Adrenal gland (tissue), 12 donors: Measurements from ENCODE around the gene AVPR2. TPM values are rescaled to one million over a fixed set of nuclear protein-coding genes. Genes with fewer than 3 reads are reported as not detected.

Experiments used
- DNase-seq, 7 donors: peaks; one replicate each; pipeline ENCODE4 v3.0.0-alpha.2; 2019 to 2020
- H3K27ac ChIP-seq, 5 donors: fragments of 200-600 bp; sonication (generic) in 4 of 5; 1 replicate in 3 of 5; 2 replicates in 2 of 5; pipeline versions ENCODE4 v1.5.1 to v1.8.0; 2016 to 2020; ENCODE audit warnings: mild to moderate bottlenecking in 1 of 5
- H3K27me3 ChIP-seq: fragments of 200-600 bp; 2 replicates; pipeline ENCODE4 v1.8.0; 2021
- H3K36me3 ChIP-seq, 2 donors: fragments of 200-600 bp; replicated peaks in 1 of 2; 1 replicate in 1 of 2; 2 replicates in 1 of 2; pipeline versions ENCODE4 v1.5.1 to v1.8.0; 2018 to 2022
- H3K4me1 ChIP-seq, 2 donors: fragments of 200-600 bp; replicated peaks in 1 of 2; 1 replicate in 1 of 2; 2 replicates in 1 of 2; pipeline versions ENCODE4 v1.5.1 to v1.8.0; 2018 to 2021
- H3K4me3 ChIP-seq, 4 donors: fragments of 200-600 bp; sonication (generic) in 3 of 4; one replicate each; pipeline ENCODE4 v1.5.1; 2016 to 2018
- H3K9me3 ChIP-seq, 3 donors: fragments of 200-600 bp; sonication (generic) in 1 of 3; replicated peaks in 1 of 3; 1 replicate in 2 of 3; 2 replicates in 1 of 3; pipeline versions ENCODE4 v1.5.1 to v1.8.0; 2016 to 2021
- CTCF ChIP-seq, 6 experiments: fragments of 450-650 bp in 4 of 6; fragments of 200-600 bp in 2 of 6; sonication (generic) in 1 of 6; IDR thresholded peaks; 1 replicate in 5 of 6; 2 replicates in 1 of 6; pipeline versions ENCODE4 v1.5.1 to v1.8.0; 2016 to 2021; ENCODE audit warnings: antibody characterized with exemption in 6 of 6, mild to moderate bottlenecking in 2 of 6, moderate library complexity in 1 of 6
- POLR2A ChIP-seq, 2 donors: fragments of 450-650 bp; IDR thresholded peaks; one replicate each; pipeline ENCODE4 v1.6.1; 2017; ENCODE audit warnings: antibody characterized with exemption in 2 of 2, mild to moderate bottlenecking in 2 of 2, moderate library complexity in 1 of 2
- WGBS, 4 donors: extraction: QIAGEN DNeasy Blood & Tissue Kit in 2 of 4; methylation state at CpG; one replicate each; pipeline versions ENCODE4 v1.1.5 to v1.1.7; 2013 to 2017; 5-methylcytosine and 5-hydroxymethylcytosine counted together
- intact Hi-C, 2 donors: fragments of 100-400 bp; cut with DNase I; formaldehyde crosslinking; loops; one replicate each; pipeline versions ENCODE4 v1.14.1 to v1.15.0; 2022 to 2023
- polyA plus RNA-seq, 3 donors: library from polyadenylated mRNA; stranded (reverse); fragments of 200-250 nt in 2 of 3; fragments of 350-450 nt in 1 of 3; fragmentation: Illumina TruSeq in 1 of 3; extraction: RNeasy Lipid Tissue Mini Kit (QIAGEN cat#74804) in 1 of 3; gene quantifications; one replicate each; pipeline ENCODE4 v1.2.3, GENCODE V29; 2013 to 2014
- total RNA-seq, 9 donors: library from RNA; depleted of rRNA in 4 of 9; stranded (reverse); fragments of >200 nt in 4 of 9; fragments of 120-200 nt in 1 of 9; fragmentation: NEBNext Ultra II Directional in 1 of 9; extraction: Animal tissue kit (Norgen Biotek cat#: 25700) in 1 of 9; gene quantifications; one replicate each; pipeline versions ENCODE4 v1.1.0 to v1.2.4, GENCODE V29; 2013 to 2023
- donor health status: healthy with polysubstance abuse.
- donor health status: Bipolar disorder and iron deficiency.
- donor health status: DM: yes; HTN: yes; CAD: no.
- donor health status: DM: no; HTN: no; CAD: no.
- donor health status: DM: no; HTN: no; CAD: no.
- donor health status: DM: yes; HTN: yes; CAD: no.

The AVPR2 gene
- total and polyA plus RNA-seq, 12 donors, result 0.11 to 1.6 (median 0.69) TPM; not detected in 1

GRCh38 chrX:153956044-153956907, 51.8 kb downstream of the AVPR2 start:
- Histone ChIP-seq H3K4me1 (peaks cover 0 to 4% of the 10 kb centered on the region in 2 donors), H3K36me3 (peaks cover 0 to 97% of the 10 kb centered on the region in 2 donors), H3K9me3 (no peaks in the 10 kb centered on the region), H3K27ac (no peak overlapping the region), H3K27me3 (no peaks in the 10 kb centered on the region), H3K4me3 (no peak overlapping the region)
- TF ChIP-seq POLR2A (IDR thresholded peaks at IDR 0.05) (no peak), CTCF (IDR thresholded peaks at IDR 0.05) (no peak)
- DNase-seq, result no peak
- WGBS, 4 donors, result 88 to 93% (median 89%) methylated on average over 10 to 35 of the region's 35 CpGs
- intact Hi-C loops, result loop anchor here (5.0 kb wide), 2 partner anchors 189 to 194 kb away; partner anchors contain the start of gene PLXNB3 (in 1 of the 2)

Other genes with a start within 250 kb of the AVPR2 start
- gene PNCK, start 230.9 kb upstream of the AVPR2 start, total RNA-seq, result 1 to 10 TPM in 3 of 9 donors, under 1 TPM in 4, not detected in 2; 0.48 to 2.7 (median 1.00) TPM
- 1 to 10 TPM in 2 of 3 donors, under 1 TPM in 1; 0.42 to 6.5 (median 1.9) TPM for gene PNCK, start 230.9 kb upstream of the AVPR2 start, polyA plus RNA-seq
- gene SLC6A8, start 216.7 kb upstream of the AVPR2 start, total RNA-seq, result 100 to 1,000 TPM in 4 of 9 donors, 10 to 100 TPM in 4, 1 to 10 TPM in 1; 3.1 to 136 (median 71.0) TPM
- 100 to 1,000 TPM in 1 of 3 donors, 10 to 100 TPM in 2; 51.8 to 118 (median 63.0) TPM for gene SLC6A8, start 216.7 kb upstream of the AVPR2 start, polyA plus RNA-seq
- gene BCAP31, start 180.3 kb upstream of the AVPR2 start, total RNA-seq, result 100 to 1,000 TPM; 168 to 343 (median 285) TPM
- 100 to 1,000 TPM; 121 to 274 (median 218) TPM for gene BCAP31, start 180.3 kb upstream of the AVPR2 start, polyA plus RNA-seq
- gene ABCD1, start 179.8 kb upstream of the AVPR2 start, total RNA-seq, result 10 to 100 TPM; 29.6 to 78.0 (median 51.0) TPM
- 10 to 100 TPM; 29.7 to 58.6 (median 42.3) TPM for gene ABCD1, start 179.8 kb upstream of the AVPR2 start, polyA plus RNA-seq
- 100 to 1,000 TPM in 1 of 9 donors, 10 to 100 TPM in 7, 1 to 10 TPM in 1; 1.1 to 103 (median 34.9) TPM for gene PLXNB3, start 140.4 kb upstream of the AVPR2 start, total RNA-seq
- 100 to 1,000 TPM in 1 of 3 donors, 10 to 100 TPM in 2; 21.7 to 119 (median 87.3) TPM for gene PLXNB3, start 140.4 kb upstream of the AVPR2 start, polyA plus RNA-seq
- gene SRPK3, start 123.6 kb upstream of the AVPR2 start, total RNA-seq, result 1 to 10 TPM in 5 of 9 donors, under 1 TPM in 3, not detected in 1; 0.14 to 2.9 (median 1.3) TPM
- gene SRPK3, start 123.6 kb upstream of the AVPR2 start, polyA plus RNA-seq, result 10 to 100 TPM in 1 of 3 donors, 1 to 10 TPM in 1, under 1 TPM in 1; 0.31 to 20.5 (median 4.9) TPM
- 100 to 1,000 TPM in 2 of 9 donors, 10 to 100 TPM in 7; 68.4 to 144 (median 83.1) TPM for gene IDH3G, start 110.3 kb upstream of the AVPR2 start, total RNA-seq
- gene IDH3G, start 110.3 kb upstream of the AVPR2 start, polyA plus RNA-seq, result 100 to 1,000 TPM in 2 of 3 donors, 10 to 100 TPM in 1; 73.9 to 112 (median 111) TPM
- 100 to 1,000 TPM; 162 to 609 (median 366) TPM for gene SSR4, start 110.0 kb upstream of the AVPR2 start, total RNA-seq
- 1,000 to 10,000 TPM in 1 of 3 donors, 100 to 1,000 TPM in 2; 195 to 1,349 (median 921) TPM for gene SSR4, start 110.0 kb upstream of the AVPR2 start, polyA plus RNA-seq
- gene PDZD4, start 74.1 kb upstream of the AVPR2 start, total RNA-seq, result 1 to 10 TPM in 8 of 9 donors, under 1 TPM in 1; 0.69 to 8.8 (median 3.4) TPM
- 10 to 100 TPM in 1 of 3 donors, 1 to 10 TPM in 2; 3.0 to 39.2 (median 9.5) TPM for gene PDZD4, start 74.1 kb upstream of the AVPR2 start, polyA plus RNA-seq
- 10 to 100 TPM in 3 of 9 donors, 1 to 10 TPM in 4, under 1 TPM in 2; 0.52 to 50.1 (median 2.7) TPM for gene L1CAM, start 18.5 kb upstream of the AVPR2 start, total RNA-seq
- 10 to 100 TPM in 2 of 3 donors, 1 to 10 TPM in 1; 8.9 to 34.1 (median 14.5) TPM for gene L1CAM, start 18.5 kb upstream of the AVPR2 start, polyA plus RNA-seq
- gene ARHGAP4, start 21.6 kb downstream of the AVPR2 start, total RNA-seq, result 10 to 100 TPM; 22.4 to 67.8 (median 45.0) TPM
- gene ARHGAP4, start 21.6 kb downstream of the AVPR2 start, polyA plus RNA-seq, result 100 to 1,000 TPM in 2 of 3 donors, 1 to 10 TPM in 1; 1.5 to 316 (median 118) TPM
- gene NAA10, start 30.4 kb downstream of the AVPR2 start, total RNA-seq, result 100 to 1,000 TPM in 3 of 9 donors, 10 to 100 TPM in 6; 60.0 to 159 (median 93.2) TPM
- gene NAA10, start 30.4 kb downstream of the AVPR2 start, polyA plus RNA-seq, result 100 to 1,000 TPM; 121 to 287 (median 228) TPM
- gene RENBP, start 40.0 kb downstream of the AVPR2 start, total RNA-seq, result 10 to 100 TPM; 15.5 to 37.4 (median 24.6) TPM
- gene RENBP, start 40.0 kb downstream of the AVPR2 start, polyA plus RNA-seq, result 10 to 100 TPM in 2 of 3 donors, 1 to 10 TPM in 1; 5.4 to 69.6 (median 27.6) TPM
- gene HCFC1, start 67.1 kb downstream of the AVPR2 start, total RNA-seq, result 10 to 100 TPM in 8 of 9 donors, 1 to 10 TPM in 1; 9.2 to 77.1 (median 57.8) TPM
- gene HCFC1, start 67.1 kb downstream of the AVPR2 start, polyA plus RNA-seq, result 10 to 100 TPM; 15.3 to 32.7 (median 19.6) TPM
- gene TMEM187, start 68.1 kb downstream of the AVPR2 start, total RNA-seq, result 10 to 100 TPM in 7 of 9 donors, 1 to 10 TPM in 2; 5.7 to 29.2 (median 16.7) TPM
- gene TMEM187, start 68.1 kb downstream of the AVPR2 start, polyA plus RNA-seq, result 1 to 10 TPM; 4.0 to 6.8 (median 5.3) TPM
- gene IRAK1, start 115.2 kb downstream of the AVPR2 start, total RNA-seq, result 100 to 1,000 TPM in 4 of 9 donors, 10 to 100 TPM in 5; 48.2 to 142 (median 98.0) TPM
- 10 to 100 TPM; 36.9 to 70.1 (median 63.4) TPM for gene IRAK1, start 115.2 kb downstream of the AVPR2 start, polyA plus RNA-seq
- gene MECP2, start 193.0 kb downstream of the AVPR2 start, total RNA-seq, result 10 to 100 TPM; 16.9 to 67.7 (median 60.2) TPM
- gene MECP2, start 193.0 kb downstream of the AVPR2 start, polyA plus RNA-seq, result 10 to 100 TPM; 23.3 to 28.6 (median 24.5) TPM
- gene OPN1LW, start 239.6 kb downstream of the AVPR2 start, total RNA-seq, result not detected
- not detected for gene OPN1LW, start 239.6 kb downstream of the AVPR2 start, polyA plus RNA-seq